HG02981 (cell line): ENCODE data around the gene VRK1.

ENCODE experiments used
- ATAC-seq: cut with Tn5 transposase; IDR thresholded peaks from one replicate; pipeline ENCODE4 v1.9.1; 2021; ENCODE audit warnings: mild to moderate bottlenecking, moderate library complexity; ENCODE audit not compliant: unreplicated experiment

Gene VRK1

GRCh38 chr14:96915478-96915877, 118.3 kb downstream of the VRK1 start:
- ATAC-seq = no peak

GRCh38 chr14:96916751-96917150, 119.6 kb downstream of the VRK1 start:
- ATAC-seq = no peak

GRCh38 chr14:96917442-96917963, 120.3 kb downstream of the VRK1 start:
- no peak for ATAC-seq

- ATAC-seq = no peak
Observed at GRCh38 chr14:96920023-96920422, 122.8 kb downstream of the VRK1 start.

- no peak for ATAC-seq
Observed at GRCh38 chr14:96920820-96921219, 123.6 kb downstream of the VRK1 start.

- no peak for ATAC-seq
Observed at GRCh38 chr14:96922986-96923385, 125.8 kb downstream of the VRK1 start.

- no peak for ATAC-seq
Observed at GRCh38 chr14:96925422-96925821, 128.2 kb downstream of the VRK1 start.

GRCh38 chr14:96926001-96926400, 128.8 kb downstream of the VRK1 start:
- ATAC-seq = no peak

- ATAC-seq = no peak
Observed at GRCh38 chr14:96928779-96929380, 131.7 kb downstream of the VRK1 start.

- no peak for ATAC-seq
Observed at GRCh38 chr14:96929950-96930349, 132.8 kb downstream of the VRK1 start.

- ATAC-seq = no peak
Observed at GRCh38 chr14:96930526-96930925, 133.3 kb downstream of the VRK1 start.
